HG03565 (cell line): Measurements from ENCODE around the gene TOMM20L.
"Not testable (repeated sequence)": the region's sequence is repeated elsewhere in the genome, so short reads cannot be mapped to it uniquely, and the experiment has no call there.

Experiments used
- ATAC-seq: cut with Tn5 transposase; IDR thresholded peaks from one replicate; pipeline ENCODE4 v1.9.1; 2021; ENCODE audit warnings: mild to moderate bottlenecking, moderate library complexity; ENCODE audit not compliant: unreplicated experiment

The TOMM20L gene

DNA sequence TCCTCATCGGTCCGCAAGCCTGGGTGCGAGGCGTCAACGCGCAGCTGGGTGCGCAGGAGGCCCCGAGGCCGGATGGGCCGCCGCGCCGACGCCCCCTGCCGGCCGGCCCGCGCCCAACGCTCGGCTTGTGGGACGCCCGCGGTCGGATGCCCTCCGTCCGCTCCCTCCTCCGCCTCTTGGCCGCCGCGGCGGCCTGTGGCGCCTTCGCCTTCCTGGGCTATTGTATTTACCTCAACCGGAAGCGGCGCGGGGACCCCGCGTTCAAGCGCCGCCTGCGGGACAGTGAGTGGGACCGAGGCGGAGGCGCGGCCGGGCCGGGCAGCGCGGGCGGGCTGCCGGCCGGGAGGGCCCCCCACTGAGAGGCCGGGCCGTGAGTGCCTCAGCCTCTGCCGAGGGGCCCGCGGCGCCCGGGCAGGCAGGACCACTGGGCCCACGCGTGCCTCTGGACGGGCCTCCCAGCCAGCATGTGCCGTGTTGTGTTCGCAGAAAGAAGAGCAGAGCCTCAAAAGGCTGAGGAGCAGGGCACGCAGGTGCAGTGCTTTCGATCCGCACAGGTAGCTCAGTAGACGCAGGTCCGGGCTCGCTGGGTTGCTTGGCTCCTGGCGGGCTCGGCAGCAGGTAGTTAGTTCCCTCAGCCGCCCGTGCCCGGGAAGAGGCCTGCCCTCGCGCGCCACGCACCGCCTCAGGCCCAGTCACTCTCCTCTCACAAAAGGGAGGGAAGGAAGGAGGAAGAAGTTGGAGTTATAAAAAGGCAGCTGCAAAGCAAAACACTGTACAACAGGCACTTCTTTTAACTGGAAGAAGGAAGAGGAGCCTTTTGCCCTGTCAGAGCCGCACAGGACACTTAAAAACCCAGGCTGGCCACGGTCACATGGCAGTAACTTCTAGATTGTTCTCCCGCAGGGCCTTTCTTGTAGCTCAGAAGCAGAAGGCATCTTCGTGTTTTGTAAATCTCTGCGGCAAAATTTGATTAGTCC lies at the start of gene TOMM20L:
Gene TOMM20L, plus strand, starts transcription at position 119 of the 977 bp plus-strand sequence. Its CDS starts 28 bp downstream, at position 147.
- ATAC-seq, result peak; percentile 91

DNA sequence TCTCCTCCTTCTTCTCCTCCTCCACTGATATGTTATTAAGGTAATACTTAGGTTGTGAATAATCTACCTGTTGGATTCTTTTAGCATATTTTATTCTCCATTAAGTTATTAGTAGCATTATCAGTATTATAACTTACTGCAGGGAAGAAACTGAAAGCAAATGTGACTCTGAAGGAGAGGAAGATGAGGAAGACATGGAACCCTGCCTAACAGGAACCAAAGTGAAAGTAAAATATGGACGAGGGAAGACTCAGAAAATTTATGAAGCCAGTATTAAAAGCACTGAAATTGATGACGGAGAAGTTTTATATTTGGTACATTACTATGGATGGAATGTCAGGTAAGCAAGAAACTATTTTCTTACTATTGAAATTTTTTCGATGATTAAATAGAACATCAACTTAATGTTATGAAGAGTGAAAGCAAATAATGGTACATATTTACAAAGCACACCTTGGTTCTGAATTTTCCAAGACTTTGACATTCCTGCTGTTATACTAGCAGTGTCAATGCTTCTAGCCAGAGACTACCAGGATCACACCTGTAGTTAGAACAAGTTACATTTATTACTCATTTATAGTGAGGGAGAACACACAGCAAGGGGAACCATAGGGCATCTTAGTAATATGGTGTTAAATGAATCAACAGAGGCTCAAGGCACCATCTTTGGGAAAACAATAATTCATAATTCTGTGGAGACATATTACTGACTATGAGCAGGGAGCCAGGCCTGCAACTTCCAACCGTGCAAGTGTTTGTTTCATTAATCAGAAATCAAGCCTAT lies 42.0 kb upstream of the TOMM20L start:
- no peak for ATAC-seq

DNA sequence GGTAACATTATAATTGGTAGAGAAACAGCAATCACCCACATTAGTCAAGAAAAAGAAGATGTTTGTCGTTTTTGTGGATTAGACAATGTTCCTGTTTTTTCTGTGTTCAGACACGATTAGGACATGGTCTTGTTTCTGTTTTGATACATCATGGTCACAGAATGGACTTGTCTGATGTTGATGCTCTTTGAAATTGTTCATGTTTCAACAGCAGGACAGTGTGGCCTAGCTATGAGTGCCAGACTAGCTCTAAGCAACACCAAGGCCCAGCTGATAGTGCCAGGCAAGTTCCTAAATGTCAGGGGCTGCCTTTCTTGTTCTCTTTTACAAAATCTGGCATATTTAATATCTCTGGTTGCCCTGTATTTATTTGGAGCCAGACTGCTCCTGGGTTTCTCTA lies 40.9 kb upstream of the TOMM20L start:
- ATAC-seq, result no peak

DNA sequence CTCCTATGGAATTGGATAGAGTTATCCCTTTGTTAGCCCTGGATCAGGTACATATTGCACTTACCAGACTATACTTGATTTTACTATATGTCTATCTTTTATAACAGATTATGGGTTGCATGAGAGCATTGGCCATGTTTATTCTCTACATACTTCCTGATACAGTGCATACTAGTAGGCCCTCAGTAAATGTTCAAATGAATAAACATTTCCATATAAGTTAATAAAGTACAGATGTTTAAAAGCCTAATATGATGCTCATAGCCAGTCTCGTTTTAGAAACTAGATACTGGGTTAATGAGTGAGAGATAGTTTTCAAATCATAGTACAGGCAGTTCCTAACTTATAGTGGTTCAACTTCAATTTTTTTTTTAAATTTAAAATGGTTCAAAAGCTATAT lies 39.5 kb upstream of the TOMM20L start:
- ATAC-seq, result no peak

DNA sequence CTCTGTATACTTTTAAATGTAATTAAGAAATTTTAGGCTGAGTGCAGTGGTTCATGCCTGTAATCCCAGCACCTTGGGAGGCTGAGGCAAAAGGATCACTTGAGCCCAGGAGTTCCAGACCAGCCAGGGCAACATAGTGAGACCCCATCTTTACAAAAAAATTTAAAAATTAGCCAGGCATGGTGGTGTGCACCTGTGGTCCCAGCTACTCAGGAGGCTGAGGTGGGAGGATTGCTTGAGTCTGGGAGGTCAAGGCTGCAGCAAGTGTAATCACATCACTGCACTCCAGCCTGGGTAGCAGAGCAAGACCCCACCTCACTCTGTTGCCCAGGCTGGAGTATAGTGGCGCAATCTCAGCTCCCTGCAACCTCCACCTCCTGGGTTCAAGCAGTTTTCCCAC lies 33.5 kb upstream of the TOMM20L start:
- ATAC-seq, result not testable (repeated sequence)

- no peak for ATAC-seq
These were observed 32.8 kb upstream of the TOMM20L start for GRCh38 chr14:58362798-58363412.

- no peak for ATAC-seq
These were observed 31.4 kb upstream of the TOMM20L start for GRCh38 chr14:58364316-58364715.

DNA sequence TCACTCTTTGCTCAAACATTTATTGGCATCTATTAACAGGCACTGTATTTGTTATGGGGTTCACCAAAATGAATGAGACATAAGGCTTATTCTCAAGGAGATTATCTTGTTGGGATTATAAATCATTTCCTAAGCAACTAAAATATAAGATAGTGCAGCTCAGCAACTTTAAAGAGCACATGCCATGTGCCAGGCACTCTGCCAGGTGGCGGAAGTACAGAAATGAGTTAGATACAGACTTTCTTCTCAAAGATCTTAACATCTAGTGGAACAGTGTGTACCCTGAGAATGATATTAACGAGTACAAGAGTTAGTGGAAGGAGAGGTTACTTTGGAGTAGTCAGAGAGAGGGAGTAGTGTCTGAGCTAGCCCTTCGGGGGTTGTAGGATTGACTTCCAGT lies 28.4 kb upstream of the TOMM20L start:
- no peak for ATAC-seq

GRCh38 chr14:58368956-58369355 lies 26.8 kb upstream of the TOMM20L start:
- no peak for ATAC-seq

GRCh38 chr14:58376791-58377190 lies 18.9 kb upstream of the TOMM20L start:
- ATAC-seq, result no peak

DNA sequence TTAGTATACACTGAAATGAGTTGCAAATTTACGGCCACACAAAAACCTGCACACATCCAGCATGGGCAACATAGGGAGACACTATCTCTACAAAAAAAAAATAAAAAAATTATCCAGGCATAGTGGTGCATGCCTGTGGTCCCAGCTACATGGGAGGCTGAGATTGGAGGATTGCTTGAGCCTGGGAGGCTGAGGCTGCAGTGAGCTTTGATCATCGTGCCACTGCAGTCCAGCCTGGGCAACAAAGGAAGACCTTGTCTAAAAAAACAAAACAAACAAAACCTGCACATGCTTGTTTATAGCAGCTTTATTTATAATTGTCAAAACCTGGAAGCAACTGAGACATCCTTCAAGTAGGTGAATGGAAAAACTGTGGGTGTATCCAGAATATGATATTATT lies 4.9 kb upstream of the TOMM20L start:
- ATAC-seq, result no peak

DNA sequence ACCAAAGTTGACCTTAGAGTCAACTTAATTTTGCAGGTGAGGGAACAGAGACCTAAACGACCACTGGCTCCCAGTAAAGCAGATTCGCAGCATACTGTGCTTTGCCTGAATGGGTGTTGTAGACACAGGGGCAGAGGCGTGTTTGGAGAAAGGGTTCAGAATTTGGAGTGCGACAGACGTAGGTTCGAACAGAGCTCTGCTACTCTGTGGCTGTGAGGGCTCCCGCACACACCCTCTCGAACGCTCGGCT lies 243 bp upstream of the TOMM20L start:
- ATAC-seq, result no peak

DNA sequence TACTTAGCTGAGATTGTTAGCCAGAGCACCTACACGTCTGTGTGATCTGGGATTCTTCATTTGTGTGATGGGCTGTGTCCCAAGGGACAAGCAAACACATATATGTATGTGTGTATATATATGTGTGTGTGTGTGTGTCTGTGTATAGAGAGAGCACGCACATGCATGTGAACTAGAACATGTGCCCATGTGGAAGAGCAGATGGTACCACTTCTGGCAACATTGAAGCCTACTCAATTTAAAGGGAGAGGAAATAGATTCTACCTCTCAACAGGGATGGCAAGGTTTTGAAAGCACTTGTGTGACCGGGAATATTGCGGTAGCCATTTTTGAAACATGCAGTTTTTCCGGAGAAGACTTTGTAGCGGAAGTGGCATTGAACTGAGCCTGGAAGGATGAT lies 1.4 kb downstream of the TOMM20L start:
- no peak for ATAC-seq

- no peak for ATAC-seq
These were observed 2.8 kb downstream of the TOMM20L start for GRCh38 chr14:58398495-58398894.

- ATAC-seq, result no peak
These were observed 3.2 kb downstream of the TOMM20L start for GRCh38 chr14:58398895-58399294.

DNA sequence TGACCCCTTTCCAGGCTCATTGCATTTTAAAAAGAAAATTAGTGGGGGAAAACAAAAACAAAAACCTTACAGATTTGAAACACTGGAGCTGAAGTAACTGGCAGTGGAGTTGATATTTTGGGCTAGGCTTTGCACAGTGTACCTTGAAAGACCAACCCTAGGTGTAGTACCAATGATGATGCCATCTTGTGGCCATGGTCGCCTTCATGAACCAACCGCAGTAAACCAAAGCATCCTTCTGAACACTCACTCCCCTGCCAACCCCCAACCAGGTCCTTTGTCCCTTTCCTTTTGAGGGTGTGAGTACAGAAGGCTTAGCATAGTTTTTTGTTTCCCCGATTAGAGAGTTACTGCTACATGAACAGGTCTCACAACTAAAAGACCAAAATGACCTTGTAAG lies 5.9 kb downstream of the TOMM20L start:
- no peak for ATAC-seq

DNA sequence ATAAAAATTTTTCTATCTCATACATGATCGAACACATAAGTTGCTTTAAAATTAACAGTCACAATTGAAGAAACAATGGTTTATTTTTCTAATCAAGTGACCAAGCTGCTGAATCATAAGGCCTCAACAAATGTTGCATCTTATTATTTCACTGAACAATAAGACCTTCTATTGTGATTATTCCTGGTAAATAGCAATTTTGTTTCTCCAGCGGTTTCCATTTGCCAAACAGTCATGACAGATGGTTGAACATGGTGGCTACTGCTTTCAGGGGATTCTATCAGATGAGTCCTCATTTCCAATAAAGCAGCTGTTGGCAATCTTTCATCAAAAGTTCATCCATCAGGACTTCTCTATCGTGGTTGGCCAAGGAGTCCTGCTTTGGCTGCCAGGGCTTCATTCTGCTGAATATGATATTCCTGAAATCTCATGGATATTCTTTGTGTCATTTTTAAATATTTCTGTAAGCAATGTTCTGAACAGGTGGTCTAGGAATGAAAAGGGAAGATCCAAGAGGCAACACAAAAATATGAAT lies 13.0 kb downstream of the TOMM20L start:
- ATAC-seq, result no peak

DNA sequence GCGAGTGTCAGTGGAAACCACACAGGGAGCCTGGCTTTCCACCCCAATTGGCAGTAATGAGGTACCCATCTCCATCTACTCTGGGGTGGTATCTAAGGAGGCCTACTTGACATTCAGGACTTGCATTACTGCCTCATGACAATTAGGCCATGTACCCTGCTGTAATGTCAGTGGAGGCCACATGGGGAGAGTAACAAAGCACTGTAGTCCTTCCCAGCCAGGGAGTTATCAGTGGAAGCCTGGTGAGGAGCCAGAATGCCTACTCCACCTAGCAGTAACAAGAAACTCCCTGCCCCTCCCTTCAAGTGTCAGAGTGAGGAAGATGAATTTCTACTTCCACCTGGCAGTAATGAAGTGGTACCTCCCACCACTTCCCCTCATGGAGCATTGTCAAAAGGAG lies 19.1 kb downstream of the TOMM20L start:
- ATAC-seq, result no peak

DNA sequence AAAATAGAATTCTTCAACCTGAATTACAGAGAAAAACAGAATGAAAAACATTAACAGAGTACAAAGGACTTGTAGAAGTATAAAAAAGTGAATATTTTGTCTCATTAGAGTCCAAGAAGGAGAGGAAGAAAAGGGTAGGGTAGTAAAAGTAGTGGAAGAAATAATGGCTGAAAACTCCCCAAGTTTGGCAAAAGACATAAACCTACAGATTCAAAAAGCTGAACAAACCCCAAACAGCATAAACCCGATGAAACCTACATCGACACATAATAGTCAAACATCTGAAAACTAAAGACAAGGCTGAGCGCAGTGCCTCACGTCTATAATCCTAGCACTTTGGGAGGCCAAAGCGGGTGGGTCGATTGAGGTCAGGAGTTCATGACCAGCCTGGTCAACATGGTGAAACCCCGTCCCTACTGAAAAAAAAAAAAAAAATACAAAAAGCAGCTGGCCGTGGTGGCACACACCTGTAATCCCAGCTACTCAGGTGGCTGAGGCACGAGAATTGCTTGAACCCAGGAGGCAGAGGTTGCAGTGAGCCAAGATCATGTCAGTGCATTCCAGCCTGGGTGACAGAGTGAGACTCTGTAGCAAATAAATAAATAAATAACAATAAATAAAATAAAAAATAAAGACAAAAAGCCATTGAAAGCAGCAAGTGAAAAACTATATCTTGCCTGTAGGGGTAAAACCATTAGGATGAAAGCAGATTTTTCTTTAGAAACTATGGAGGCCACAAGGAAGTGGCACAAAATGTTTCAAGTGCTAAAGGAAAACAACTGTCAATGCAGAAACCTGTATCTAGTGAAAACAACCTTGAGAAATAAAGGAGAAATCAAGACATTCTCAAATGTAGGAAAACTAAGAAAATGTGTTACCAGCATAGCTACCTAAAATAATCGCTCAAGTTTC lies 20.2 kb downstream of the TOMM20L start:
- no peak for ATAC-seq

DNA sequence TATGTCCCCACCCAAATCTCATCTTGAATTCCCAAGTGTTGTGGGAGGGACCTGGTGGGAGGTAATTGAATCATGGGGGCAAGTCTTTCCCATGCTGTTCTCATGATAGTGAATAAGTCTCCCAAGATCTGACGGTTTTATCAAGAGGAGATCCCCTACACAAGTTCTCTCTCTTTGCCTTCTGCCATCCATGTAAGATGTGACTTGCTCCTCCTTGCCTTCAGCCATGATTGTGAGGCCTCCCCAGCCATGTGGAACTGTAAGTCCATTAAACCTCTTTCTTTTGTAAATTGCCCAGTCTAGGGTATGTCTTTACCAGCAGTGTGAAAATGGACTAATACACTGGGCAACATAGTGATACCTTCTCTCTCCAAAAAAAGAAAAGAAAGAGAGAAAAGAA lies 21.2 kb downstream of the TOMM20L start:
- ATAC-seq, result not testable (repeated sequence)
